ENCODE measurements around the gene MICAL3.

The MICAL3 gene

DNA sequence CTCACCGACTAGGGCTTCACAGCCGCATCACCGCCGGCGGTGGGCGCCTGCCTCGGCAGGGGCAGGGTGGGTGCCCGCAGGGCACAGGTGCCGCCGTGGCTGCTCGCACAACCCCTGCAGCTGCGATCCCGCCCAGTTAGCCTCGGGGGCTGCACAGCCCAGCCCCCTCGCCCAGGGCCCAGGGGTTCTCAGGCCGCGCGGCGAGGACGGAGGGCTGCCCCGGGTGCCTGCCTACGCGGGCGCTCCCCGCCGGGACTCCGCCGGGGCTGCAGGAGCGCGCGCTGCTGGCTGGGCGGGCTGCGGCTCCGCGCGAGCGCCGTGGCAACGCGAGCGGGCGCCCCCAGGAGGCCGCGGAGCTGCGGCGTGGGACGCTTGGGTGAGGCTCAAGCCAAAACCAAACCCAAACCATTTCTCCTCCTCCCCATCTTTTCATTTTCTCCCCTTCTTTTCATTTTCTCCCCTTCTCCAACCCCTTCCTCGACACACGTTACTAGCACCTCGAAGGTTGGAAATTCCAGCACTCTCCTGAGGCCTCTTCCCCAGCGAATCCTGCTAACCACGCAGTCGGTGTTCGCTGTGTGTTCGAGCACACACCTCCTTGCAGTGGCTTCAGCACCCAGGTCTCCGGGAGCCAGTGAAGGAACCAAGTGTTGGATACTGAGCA is at the start of gene MICAL3:
MICAL3 (minus strand) TSS at position 286 of the 664 bp plus-strand sequence. CDS start 117,749 bp downstream, outside the sequence.
- in situ Hi-C loops (cut with MboI; ENCODE audit: low sequenced_read_pairs), result loop anchor here (10.0 kb wide), 1 partner anchor 190 kb away; no protein-coding TSS in a partner anchor

- in situ Hi-C loops (cut with MboI; ENCODE audit: low sequenced_read_pairs), result loop anchor here (25.0 kb wide), 1 partner anchor 512 kb away; the partner anchor contains the start of gene SLC25A18
Measured at GRCh38 chr22:18073927-18074326, 49.6 kb upstream of the MICAL3 start.

DNA sequence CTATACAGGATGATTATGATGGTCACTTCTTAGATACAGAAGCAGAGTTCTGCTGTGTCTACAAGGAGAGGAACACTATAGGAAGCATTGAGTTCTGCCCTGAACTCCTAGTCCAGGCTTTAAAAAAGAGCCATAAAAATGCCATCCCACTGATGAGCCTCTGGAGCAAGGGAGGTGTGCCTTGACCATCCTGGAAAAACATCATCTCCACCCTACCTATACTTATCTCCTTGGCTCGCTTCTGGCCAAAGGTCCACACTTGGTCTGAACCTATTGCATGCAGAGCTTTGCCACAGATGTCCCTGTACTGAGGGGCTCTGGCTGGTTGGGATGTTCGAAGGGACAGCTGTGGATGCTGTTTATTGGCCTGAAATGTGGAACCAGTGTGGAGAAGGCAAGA is 49.1 kb upstream of the MICAL3 start:
- in situ Hi-C loops (cut with MboI; ENCODE audit: low sequenced_read_pairs), result loop anchor here (25.0 kb wide), 1 partner anchor 511 kb away; the partner anchor contains the start of gene SLC25A18

GRCh38 chr22:18071968-18072310 is 47.6 kb upstream of the MICAL3 start:
- in situ Hi-C loops (cut with MboI; ENCODE audit: low sequenced_read_pairs), result loop anchor here (25.0 kb wide), 1 partner anchor 510 kb away; the partner anchor contains the start of gene SLC25A18

GRCh38 chr22:18071307-18071967 is 47.1 kb upstream of the MICAL3 start:
- in situ Hi-C loops (cut with MboI; ENCODE audit: low sequenced_read_pairs), result loop anchor here (25.0 kb wide), 1 partner anchor 509 kb away; the partner anchor contains the start of gene SLC25A18

DNA sequence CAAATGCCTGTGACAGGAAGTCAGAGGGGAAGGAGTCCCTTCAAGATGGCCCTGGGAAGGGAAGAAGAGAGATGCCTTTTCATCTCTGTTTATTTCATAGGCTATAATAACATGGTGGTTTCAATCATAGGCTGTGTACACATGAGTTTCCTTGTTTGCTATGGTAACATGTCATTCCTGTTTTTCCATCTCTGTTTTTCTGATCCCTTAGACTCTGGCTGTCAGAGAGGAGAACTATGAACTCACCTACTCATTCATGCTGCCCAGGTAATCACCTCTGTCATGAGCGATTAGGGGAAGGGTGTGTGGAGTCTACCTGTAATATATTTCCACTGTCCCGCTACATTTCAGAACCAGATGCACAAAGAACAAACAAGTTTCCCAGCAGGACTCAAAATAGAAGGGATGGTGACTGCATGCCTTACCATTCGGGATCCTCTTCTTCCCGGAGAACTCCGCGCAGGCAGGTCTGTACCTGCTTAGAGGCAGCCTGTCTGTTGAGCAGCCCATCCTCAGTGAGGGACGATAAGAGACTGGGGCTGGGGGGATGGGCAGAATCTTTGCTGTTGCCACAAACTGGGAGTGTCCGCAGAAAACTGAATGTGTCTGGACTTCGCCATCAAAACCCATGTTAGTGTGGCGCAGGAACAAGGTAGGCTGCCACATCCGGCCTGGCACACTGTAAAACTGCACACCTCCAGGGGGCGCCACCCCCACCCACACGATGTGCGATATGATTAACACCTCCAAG is 46.4 kb upstream of the MICAL3 start:
- in situ Hi-C loops (cut with MboI; ENCODE audit: low sequenced_read_pairs), result loop anchor here (25.0 kb wide), 1 partner anchor 508 kb away; the partner anchor contains the start of gene SLC25A18

GRCh38 chr22:18070041-18070440 is 45.7 kb upstream of the MICAL3 start:
- in situ Hi-C loops (cut with MboI; ENCODE audit: low sequenced_read_pairs), result loop anchor here (25.0 kb wide), 1 partner anchor 508 kb away; the partner anchor contains the start of gene SLC25A18

DNA sequence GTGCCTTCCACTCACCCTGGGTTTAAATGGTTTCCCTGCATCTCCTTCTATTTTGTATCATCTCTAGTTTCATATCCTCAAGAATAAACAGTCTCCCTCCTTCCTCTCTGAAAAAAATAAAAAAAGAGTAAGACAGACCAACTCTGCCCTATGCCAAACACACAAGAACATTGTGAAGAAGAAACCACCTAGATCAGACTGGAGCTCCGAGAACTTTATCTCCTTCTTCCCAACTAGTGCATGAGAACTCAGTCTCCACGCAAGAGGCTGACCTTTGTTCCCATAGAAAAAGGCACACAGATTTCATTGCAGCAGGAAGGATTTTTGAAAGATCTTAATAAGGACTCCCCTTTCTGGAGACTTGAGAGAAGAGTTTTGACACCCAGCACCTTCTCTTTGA is 44.7 kb upstream of the MICAL3 start:
- in situ Hi-C loops (cut with MboI; ENCODE audit: low sequenced_read_pairs), result loop anchor here (10.0 to 25.0 kb wide), 2 partner anchors 234 to 507 kb away; partner anchors contain the start of gene SLC25A18

- in situ Hi-C loops (cut with MboI; ENCODE audit: low sequenced_read_pairs), result loop anchor here (10.0 to 25.0 kb wide), 2 partner anchors 234 to 506 kb away; partner anchors contain the start of gene SLC25A18
Measured at GRCh38 chr22:18068381-18068988, 44.1 kb upstream of the MICAL3 start.

GRCh38 chr22:18067548-18068341 is 43.4 kb upstream of the MICAL3 start:
- in situ Hi-C loops (cut with MboI; ENCODE audit: low sequenced_read_pairs), result loop anchor here (10.0 to 25.0 kb wide), 2 partner anchors 233 to 505 kb away; partner anchors contain the start of gene SLC25A18

DNA sequence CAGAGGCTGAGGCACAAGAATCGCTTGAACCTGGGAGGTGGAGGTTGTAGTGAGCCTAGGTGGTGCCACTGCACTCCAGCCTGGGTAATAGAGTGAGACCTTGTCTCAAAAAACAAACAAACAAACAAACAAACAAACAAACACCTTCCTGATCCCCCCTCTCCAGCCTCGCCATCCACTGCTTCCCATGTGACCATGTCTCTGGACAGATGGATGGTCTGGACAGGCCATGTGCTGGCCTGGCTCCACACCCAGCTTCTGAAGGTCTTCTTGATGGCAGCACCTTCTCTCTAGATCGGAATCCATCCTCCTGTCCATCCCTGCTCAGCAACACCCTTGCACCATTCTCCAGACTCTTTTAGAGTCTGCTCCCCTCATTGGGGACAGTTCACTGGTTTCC is 42.8 kb upstream of the MICAL3 start:
- in situ Hi-C loops (cut with MboI; ENCODE audit: low sequenced_read_pairs), result loop anchor here (10.0 to 25.0 kb wide), 2 partner anchors 232 to 505 kb away; partner anchors contain the start of gene SLC25A18

DNA sequence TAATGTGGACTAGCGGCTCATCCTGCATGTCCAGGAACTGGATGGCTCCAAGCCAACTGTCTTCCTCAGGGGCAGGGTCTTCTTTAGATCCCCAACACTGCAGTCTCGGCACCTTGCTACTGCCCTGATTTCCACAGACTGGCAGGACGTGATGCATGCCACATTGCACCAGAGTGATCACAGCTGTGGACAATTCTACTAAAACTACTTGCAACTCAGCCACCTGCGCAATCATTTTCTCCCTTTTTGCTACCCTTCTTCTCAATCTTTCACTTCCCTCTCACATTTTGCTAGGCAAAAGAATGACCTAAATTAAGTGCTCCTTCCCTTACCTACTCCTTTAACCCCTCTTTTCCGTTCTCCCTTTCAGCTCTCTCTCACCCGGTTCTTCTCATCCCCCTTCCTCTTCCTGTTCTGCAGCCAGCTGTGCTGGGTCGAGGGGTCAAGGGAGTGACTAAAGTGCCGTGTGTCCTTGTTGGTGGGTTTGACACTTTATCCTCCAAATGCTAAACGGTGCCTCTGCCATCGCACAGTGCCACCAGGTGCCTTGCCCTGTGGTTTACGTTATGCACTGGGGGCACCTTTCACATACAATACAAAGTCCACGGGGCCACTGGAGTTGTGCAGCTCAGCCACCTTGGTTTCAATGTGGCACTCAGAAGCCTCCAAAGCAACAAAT is 42.0 kb upstream of the MICAL3 start:
- in situ Hi-C loops (cut with MboI; ENCODE audit: low sequenced_read_pairs), result loop anchor here (10.0 to 25.0 kb wide), 2 partner anchors 232 to 504 kb away; partner anchors contain the start of gene SLC25A18

- in situ Hi-C loops (cut with MboI; ENCODE audit: low sequenced_read_pairs), result loop anchor here (10.0 to 25.0 kb wide), 2 partner anchors 230 to 503 kb away; partner anchors contain the start of gene SLC25A18
Measured at GRCh38 chr22:18065256-18065655, 40.9 kb upstream of the MICAL3 start.

- in situ Hi-C loops (cut with MboI; ENCODE audit: low sequenced_read_pairs), result loop anchor here (10.0 to 25.0 kb wide), 2 partner anchors 230 to 502 kb away; partner anchors contain the start of gene SLC25A18
Measured at GRCh38 chr22:18064636-18065035, 40.3 kb upstream of the MICAL3 start.

DNA sequence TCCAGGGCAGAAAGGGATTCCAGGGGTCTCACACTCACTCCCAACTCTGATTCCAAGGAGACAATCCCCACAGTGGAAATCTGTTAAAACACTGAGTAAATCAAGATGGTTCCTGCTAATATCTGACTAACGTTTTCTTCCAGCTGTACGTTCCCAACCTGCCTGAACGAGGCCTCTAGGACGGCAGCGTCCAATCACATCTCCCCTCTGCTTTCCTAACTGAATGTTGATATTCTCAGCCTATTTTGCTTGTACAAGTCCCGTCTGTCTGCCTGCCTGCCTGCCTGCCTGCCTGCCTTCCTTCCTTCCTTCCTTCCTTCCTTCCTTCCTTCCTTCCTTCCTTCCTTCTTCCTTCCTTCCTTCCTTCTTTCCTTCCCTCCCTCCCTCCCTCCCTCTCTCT is 39.4 kb upstream of the MICAL3 start:
- in situ Hi-C loops (cut with MboI; ENCODE audit: low sequenced_read_pairs), result loop anchor here (10.0 to 25.0 kb wide), 2 partner anchors 229 to 501 kb away; partner anchors contain the start of gene SLC25A18

DNA sequence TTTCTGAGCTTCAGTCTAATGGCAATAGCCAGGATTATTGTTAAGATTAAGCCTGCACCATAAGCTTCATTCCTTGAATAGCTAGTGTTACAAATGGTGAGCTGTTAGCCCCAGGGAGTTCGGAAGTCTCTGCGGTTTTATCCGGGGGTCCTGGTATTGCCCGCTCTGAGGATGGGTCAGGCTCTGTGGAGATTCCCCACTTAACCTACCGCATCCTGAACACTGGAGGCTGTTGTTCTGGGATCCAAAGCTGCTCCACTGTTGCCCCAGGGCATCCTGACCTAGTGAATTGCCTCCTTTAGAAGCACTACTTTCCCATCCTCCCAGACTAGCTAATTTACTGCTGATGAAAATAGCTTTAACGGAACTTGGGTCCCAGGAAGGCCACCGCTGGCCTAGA is 38.9 kb upstream of the MICAL3 start:
- in situ Hi-C loops (cut with MboI; ENCODE audit: low sequenced_read_pairs), result loop anchor here (10.0 to 25.0 kb wide), 2 partner anchors 229 to 501 kb away; partner anchors contain the start of gene SLC25A18

- in situ Hi-C loops (cut with MboI; ENCODE audit: low sequenced_read_pairs), result loop anchor here (10.0 to 25.0 kb wide), 2 partner anchors 228 to 500 kb away; partner anchors contain the start of gene SLC25A18
Measured at GRCh38 chr22:18062421-18062820, 38.1 kb upstream of the MICAL3 start.
